ENCODE results near the gene TUBGCP6.
A peak's percentile ranks its signal among the peaks of the same experiment; 100 is the strongest.
"Not testable (repeated sequence)": the region's sequence is repeated elsewhere in the genome, so short reads cannot be mapped to it uniquely, and the experiment has no call there.

TUBGCP6 gene

DNA sequence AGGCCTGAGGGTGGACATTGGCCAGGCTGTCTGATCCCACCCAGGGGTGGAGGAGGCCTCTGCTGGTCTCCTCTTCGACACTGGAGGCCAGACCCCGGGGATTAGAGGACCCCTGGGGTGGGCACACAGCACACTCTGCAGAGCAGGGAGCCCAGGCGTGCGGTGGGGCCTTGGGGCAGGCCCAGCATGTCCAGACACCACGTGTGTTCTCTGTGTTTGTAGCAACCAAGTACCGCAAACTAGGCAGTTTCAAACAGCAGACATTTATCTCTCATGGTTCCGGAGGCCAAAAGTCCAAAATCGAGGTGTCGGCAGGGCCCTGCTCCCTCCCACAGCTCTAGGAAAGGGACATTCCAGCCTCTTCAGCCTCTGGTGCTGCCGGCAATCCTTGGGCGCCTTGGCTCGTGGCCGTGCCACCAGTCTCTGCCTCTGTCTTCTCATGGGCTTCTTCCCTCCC lies 72.8 kb downstream of the TUBGCP6 start:
- no peak for FAIRE-seq
- no peak for DNase-seq (ENCODE audit: insufficient read length, low spot score)

- DNase-seq (ENCODE audit: insufficient read length, low spot score) (no peak), FAIRE-seq (no peak)
Measured at GRCh38 chr22:50171319-50171964, 73.4 kb downstream of the TUBGCP6 start.

GRCh38 chr22:50170453-50171318 lies 74.1 kb downstream of the TUBGCP6 start, which contains the start of gene PANX2:
Gene PANX2 (plus strand): TSS chr22:50170731. CDS start chr22:50170731, 0 bp downstream.
- FAIRE-seq (no peak), DNase-seq (ENCODE audit: insufficient read length, low spot score) (no peak)

DNA sequence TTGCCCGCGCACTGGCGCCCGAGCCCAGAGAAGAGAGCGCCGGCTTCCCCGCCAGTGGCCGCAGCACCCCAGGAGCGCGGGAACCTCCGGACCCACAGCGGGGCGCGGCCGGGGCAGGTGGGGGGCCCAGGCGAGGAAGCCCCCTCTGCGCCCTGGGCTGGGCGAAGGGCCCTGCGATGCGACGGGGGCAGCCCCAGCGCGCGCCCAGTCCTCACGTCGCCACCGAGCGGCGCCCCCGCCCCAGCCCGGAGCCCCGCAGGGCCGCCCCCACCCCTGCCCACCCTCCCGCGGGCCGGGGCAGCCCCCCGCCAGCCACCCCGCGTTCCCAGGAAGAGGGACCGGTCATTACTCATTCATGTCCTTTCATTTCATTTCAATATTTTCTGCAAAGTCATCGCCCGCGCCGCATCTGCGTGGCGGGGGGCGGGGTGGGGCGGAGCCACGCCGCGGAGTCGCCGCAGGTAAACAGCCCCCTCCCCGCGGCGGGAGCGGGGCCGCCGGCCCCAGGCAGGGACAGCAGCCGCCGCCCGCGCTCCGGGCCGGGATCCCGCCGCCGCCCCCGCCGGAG lies 75.0 kb downstream of the TUBGCP6 start:
- DNase-seq (ENCODE audit: insufficient read length, low spot score) (no peak), FAIRE-seq (peak; percentile 33)

- FAIRE-seq (no peak), DNase-seq (ENCODE audit: insufficient read length, low spot score) (no peak)
Measured at GRCh38 chr22:50169181-50169759, 75.6 kb downstream of the TUBGCP6 start.

DNA sequence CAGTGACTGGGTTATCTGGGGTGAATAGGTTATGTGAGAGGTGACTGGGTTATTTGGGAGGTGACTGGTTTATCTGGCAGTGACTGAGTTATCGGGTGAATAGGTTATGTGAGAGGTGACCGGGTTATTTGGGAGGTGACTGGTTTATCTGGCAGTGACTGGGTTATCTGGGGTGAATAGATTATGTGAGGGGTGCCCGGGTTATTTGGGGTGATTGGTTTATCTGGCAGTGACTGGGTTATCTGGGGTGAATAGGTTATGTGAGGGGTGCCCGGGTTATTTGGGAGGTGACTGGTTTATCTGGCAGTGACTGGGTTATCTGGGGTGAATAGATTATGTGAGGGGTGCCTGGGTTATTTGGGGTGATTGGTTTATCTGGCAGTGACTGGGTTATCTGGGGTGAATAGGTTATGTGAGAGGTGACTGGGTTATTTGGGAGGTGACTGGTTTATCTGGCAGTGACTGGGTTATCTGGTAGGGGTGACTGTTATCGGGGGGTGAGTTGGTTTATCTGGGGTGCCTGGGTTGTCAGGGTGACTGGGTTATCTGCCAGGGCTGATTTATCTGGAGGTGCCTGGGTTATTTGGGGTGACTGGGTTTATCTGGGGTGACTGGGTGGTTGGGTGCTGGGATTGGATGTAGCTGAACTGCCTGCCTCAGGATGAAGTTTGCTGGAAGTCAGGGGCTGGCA lies 76.2 kb downstream of the TUBGCP6 start:
- DNase-seq (ENCODE audit: insufficient read length, low spot score); FAIRE-seq: not testable (repeated sequence)

- DNase-seq (ENCODE audit: insufficient read length, low spot score), result no peak
- FAIRE-seq, result no peak
Measured at GRCh38 chr22:50167689-50168489, 76.9 kb downstream of the TUBGCP6 start.

Measured in HTR-8/SVneo (cell line).